ENCODE measurements around the gene ATXN2. TPM values are rescaled to one million over a fixed set of nuclear protein-coding genes. Genes with fewer than 3 reads are reported as not detected.
A peak's percentile ranks its signal among the peaks of the same experiment; 100 is the strongest.
"Not testable (repeated sequence)": the region's sequence is repeated elsewhere in the genome, so short reads cannot be mapped to it uniquely, and the experiment has no call there.

The ATXN2 gene
- total RNA-seq, 1 donor from 2014 or later = 23.2 TPM

GRCh38 chr12:111507719-111508118 is 91.4 kb downstream of the ATXN2 start:
- ATAC-seq; DNase-seq (ENCODE audit: low spot score): not testable (repeated sequence)

DNA sequence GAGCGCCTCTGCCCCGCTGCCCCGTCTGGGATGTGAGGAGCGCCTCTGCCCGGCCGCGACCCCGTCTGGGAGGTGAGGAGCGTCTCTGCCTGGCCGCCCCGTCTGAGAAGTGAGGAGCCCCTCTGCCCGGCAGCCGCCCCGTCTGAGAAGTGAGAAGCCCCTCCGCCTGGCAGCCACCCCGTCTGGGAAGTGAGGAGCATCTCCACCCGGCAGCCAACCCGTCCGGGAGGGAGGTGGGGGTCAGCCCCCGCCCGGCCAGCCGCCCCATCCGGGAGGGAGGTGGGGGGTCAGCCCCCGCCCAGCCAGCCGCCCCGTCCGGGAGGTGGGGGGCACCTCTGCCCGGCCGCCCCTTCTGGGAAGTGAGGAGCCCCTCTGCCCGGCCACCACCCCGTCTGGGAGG is 91.9 kb downstream of the ATXN2 start:
- not testable (repeated sequence) for DNase-seq (ENCODE audit: low spot score); ATAC-seq

DNA sequence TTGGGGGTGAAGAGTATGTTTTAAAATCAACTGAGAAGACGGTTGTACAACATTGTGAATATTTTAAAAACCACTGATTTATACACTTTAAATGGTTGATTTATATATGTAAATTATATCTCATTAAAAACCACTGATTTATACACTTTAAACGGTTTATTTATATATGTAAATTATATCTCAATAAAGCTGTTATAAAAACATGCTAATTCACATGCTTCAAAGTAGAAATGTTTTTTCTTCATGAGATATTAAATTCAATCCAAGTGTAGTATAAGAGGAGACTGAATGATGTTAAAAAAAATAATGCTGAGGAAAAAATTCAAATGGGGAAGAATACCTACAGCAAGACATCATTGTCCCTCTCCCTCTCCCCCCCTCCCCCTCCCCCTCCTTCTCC is 92.9 kb downstream of the ATXN2 start:
- ATAC-seq (no peak), DNase-seq (ENCODE audit: low spot score) (no peak)

GRCh38 chr12:111505601-111506036 is 93.5 kb downstream of the ATXN2 start:
- DNase-seq (ENCODE audit: low spot score) (no peak), ATAC-seq (no peak)

DNA sequence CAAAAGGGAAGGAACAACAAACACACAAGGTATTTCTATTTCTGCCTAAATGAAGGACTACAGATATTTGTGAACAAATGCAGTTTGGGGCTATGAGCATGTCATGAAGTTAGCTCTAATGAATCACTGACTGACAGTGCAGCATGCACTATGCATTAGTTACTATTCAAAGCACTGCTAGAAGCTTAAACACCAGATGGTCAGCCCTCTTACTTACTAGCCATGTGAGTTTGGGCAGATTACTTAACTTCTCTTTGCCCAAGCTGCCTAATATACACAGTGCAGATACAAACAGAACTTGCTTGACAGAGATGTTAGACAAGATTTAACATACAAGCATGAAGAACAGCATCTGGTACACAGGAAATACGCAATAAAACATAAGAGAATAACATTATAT is 96.0 kb downstream of the ATXN2 start:
- ATAC-seq = no peak
- DNase-seq (ENCODE audit: low spot score) = no peak

DNA sequence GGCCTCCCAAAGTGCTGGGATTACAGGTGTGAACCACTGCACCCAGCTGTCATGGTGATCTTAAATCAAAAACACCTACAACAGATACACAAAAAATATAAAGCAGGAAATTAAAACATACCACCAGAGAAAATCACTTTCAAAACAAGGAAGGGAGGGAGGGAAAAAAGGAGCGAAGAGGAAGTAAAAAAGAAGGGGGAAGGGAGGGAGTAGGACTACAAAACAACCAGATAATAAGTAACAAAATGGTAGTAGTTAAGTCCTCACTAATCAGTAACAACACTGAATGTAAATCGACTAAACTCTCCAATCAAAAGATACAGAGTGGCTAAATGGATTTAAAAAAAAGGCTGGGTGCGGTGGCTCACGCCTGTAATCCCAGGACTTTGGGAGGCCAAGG is 104.4 kb downstream of the ATXN2 start:
- DNase-seq (ENCODE audit: low spot score) = no peak
- ATAC-seq = no peak

GRCh38 chr12:111492979-111493378 is 106.1 kb downstream of the ATXN2 start:
- DNase-seq (ENCODE audit: low spot score) = not testable (repeated sequence)

DNA sequence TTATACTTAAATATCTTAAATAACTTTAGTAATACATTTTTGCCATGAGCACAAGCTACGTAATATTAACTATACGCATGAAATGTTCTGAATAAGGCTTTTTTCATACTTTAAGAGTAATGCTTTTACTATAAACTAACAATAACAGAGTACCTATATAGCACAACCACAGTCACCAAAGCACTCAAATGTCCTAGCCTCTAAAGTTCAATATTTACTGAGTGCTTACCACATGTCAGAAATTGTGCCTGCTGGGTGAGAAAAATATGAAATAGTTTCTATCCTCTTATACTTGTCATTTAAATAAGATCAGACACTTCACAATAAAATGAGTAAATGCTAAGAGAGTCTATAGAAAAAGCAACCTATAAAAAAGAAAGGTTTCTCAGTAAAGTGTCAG is 110.3 kb downstream of the ATXN2 start:
- ATAC-seq (peak; percentile 29), DNase-seq (ENCODE audit: low spot score) (no peak)

More at GRCh38 chr12:111492979-111493378, 106.1 kb downstream of the ATXN2 start:
- not testable (repeated sequence) for ATAC-seq

DNA sequence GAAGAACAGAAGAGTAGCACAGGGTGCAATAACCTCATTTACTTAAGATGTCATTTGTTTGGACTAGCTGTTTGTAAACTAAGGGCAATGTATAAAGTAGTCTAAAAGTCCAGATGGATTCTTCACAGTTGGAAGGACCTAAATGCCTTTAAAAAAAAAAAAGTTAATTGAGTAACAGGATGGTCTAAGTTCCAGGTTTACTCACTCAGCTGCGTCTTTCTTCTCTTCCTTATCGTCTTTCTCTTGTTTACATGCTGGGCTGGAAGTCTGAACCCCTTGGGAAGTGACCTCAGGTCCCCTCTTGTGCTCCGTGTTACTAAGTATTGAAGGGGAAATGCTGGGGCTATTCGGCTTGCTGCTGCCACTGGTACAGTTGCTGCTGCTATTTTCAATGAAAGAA is 110.8 kb downstream of the ATXN2 start:
- no peak for ATAC-seq
- no peak for DNase-seq (ENCODE audit: low spot score)

DNA sequence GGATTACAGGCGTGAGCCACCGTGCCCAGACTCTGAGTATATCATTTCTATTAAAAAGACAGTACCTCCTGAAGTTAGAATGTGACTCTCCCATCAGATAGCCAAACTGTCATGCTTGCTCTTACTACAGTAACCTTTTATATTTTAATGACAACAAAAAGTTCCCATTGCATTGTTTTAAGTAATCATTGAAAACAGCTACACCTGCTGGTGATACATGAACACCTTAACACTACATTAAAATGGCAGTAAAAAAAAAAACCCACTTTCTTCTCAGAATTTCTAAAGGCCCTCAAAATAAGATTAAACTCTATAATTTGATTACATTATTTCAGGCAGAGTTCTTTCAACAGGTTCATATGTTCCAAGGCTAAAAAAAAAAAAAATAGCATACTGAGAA is 116.7 kb downstream of the ATXN2 start:
- DNase-seq (ENCODE audit: low spot score) (no peak), ATAC-seq (no peak)

DNA sequence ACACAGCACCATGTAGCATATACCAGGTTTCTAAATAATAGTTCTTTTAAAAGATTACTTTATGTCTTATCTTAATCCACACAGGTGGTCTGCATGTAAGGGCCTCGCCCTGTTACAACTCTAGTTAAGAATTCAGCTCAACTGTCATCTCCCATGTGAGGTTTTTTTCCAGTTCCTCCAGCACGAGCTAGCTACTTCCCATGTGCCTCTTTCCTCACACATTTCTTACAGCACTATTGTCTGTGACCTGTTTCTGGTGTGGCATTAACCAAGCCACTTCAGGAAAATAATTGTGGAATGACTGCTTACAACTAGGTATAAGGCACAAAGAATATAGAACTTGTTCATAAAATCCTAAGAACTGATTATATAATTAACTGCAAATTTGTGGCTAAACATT is 127.9 kb downstream of the ATXN2 start:
- no peak for ATAC-seq

DNA sequence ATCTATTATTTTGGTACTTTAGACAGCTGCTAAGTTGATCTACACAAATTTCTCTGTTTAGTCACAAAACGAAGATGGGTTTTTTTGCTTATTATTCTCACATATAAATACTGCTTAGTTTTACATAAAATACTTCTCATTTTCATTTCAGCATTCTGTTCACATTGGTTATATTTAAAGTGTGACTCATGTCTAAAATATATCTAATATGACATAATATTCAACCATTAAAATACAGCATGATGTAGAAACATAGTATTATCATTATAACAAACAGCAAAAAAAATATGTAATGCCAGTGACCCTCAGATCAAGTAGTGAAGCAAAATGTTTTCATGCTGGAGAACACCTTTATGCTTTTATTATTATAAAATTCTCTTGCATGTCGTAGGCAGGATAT is 129.7 kb downstream of the ATXN2 start:
- ATAC-seq = no peak
- DNase-seq (ENCODE audit: low spot score) = no peak

More for the DNA sequence above, 127.9 kb downstream of the ATXN2 start:
- no peak for DNase-seq (ENCODE audit: low spot score)

DNA sequence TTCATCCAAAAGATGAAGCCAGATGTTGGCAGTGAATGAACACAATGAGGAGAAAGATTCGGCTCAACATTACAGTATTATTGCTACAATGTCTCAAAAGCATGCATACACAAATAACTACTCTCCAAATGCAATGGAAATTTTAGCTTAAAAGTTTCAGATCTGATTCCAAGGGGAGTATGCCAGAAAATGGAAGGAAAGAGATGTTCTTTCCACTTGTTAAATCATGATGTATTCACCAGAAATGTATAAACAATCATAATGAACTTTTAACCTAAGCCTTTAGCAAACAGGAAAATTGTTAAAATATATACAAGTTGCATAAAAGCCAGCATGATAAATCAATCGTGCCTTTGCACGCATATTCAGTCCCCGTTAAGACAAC is 131.3 kb downstream of the ATXN2 start:
- ATAC-seq (no peak), DNase-seq (ENCODE audit: low spot score) (no peak)

- ATAC-seq = peak; percentile 62
- DNase-seq (ENCODE audit: low spot score) = no peak
These were observed 131.8 kb downstream of the ATXN2 start for GRCh38 chr12:111467092-111467856.

DNA sequence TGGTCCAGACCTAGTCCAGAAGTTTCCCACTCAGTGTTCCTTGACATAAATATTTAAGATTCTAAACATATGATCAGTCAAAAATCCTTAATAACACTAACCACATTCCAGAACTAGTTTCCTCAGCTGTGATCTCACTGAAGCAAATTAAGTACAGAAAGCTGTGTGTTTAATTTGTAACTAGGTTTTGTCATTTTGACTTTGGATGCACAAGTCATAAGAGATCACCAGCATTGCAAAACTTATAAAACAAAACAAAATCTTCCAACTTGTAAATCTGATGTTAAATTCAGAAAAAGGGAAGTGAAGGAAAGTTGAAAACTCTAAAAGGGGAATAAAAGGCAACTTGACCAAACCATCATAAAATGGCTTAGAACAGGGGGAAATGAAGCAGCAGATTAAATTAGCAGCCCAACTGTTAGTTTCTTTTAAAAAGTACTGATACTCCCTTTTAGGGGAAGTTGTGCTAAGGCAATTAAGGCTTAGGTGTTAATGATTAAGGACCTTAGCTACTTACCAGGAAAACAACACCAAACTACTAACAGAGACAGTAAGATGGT is 136.8 kb downstream of the ATXN2 start:
- ATAC-seq (peak; percentile 62), DNase-seq (ENCODE audit: low spot score) (no peak)

- not testable (repeated sequence) for ATAC-seq
- peak; percentile 36 for DNase-seq (ENCODE audit: low spot score)
These were observed 139.0 kb downstream of the ATXN2 start for GRCh38 chr12:111460111-111460510.

DNA sequence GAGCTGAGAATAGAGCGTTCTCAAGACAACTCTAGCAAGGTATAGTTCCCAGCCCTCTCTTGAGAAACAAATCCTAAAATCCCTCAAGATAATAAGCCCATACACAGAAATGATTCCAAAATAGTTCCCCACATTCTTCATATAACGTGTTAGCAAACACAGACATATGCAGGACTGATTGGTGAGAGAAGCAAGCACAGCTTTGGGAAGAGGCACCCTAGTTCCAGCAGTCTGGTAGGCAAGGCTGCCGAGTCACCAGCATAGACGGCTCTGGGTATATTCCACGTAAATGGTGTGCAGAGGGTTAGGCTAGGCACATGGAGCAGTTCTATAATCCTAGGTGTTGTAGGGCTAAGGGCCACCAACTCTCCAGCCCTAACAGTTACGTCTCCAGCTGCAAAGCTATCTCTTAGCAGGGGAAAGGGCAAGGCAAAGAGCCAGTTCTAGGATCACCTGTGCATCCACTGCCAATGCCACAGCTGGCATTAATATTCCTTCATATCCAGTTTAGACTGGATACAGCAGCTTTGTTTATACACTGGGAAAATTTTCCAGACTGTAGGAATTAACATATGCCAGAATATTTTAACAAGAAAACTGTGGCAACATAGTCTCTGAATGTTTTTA is 140.5 kb downstream of the ATXN2 start:
- DNase-seq (ENCODE audit: low spot score) (peak; percentile 57), ATAC-seq (peak; percentile 83)

DNA sequence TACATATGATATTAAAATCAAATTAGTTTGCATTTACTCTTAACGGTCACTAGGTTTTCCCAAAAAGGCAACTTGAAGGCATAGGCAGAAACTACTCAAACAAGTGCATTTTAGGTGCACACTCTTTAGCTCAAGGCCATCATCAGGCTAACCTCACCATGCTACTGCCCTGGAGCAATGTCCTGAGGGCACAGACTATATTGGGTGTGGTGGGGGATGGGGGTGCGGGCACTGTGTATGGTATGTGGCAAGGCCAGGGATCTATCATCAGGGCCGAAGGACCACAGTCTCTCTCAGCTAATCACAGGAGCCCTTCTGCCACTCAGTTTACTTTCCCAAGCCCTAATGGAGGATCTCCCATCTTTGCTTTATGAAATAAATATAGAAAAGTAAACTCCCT is 141.5 kb downstream of the ATXN2 start:
- DNase-seq (ENCODE audit: low spot score) (peak; percentile 42), ATAC-seq (no peak)

DNA sequence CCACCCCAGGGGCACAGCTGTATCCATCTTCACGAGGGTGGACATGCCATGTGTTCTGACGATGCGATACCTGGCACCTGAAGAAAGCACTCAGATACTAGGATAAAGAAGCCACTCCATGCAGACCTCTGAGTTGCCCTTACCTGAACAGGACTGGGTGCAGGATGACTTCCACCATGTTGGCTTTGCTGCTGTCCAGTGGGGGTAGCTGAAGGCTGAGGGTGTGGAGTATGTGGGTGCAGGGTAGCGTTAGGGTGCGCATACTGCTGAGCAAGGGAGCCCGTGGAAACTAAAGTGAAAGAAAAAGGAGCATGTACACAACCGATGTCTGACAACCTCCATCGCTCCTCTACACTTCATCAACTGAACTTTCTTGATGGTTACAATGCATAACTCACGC is 142.0 kb downstream of the ATXN2 start:
- DNase-seq (ENCODE audit: low spot score) (no peak), ATAC-seq (no peak)

GRCh38 chr12:111455448-111456320 is 143.4 kb downstream of the ATXN2 start:
- DNase-seq (ENCODE audit: low spot score) (peak; percentile 41), ATAC-seq (no peak)

Data from left lobe of liver (tissue), 2 donors.